B cell (primary cell): ENCODE data around the gene PDZD7. TPM values are rescaled to one million over a fixed set of nuclear protein-coding genes. Genes with fewer than 3 reads are reported as not detected.

ENCODE experiments used
- ATAC-seq: fragments of 200-7000 bp; cut with Tn5 transposase; one replicate; pipeline ENCODE4 v1.10.0; 2021; ENCODE audit warnings: low read depth, mild to moderate bottlenecking, moderate number of reproducible peaks, moderate library complexity
- CTCF ChIA-PET: fragments of 350-600 bp; sonication (Branson Sonifier 250); formaldehyde crosslinking; loops from one replicate; lab custom pipeline; 2021; ENCODE audit warnings: antibody characterized with exemption, inconsistent platforms; lab: Charles Lee
- POLR2A ChIA-PET: fragments of 350-600 bp; sonication (Branson Sonifier 250); formaldehyde crosslinking; loops from one replicate; lab custom pipeline; 2021; ENCODE audit warnings: antibody characterized with exemption; lab: Charles Lee
- DNase-seq: peaks from one replicate; pipeline ENCODE4 v3.0.0; 2013
- H2AFZ ChIP-seq: 2 replicates; pipeline ENCODE4 v1.6.1; 2012; ENCODE audit warnings: mild to moderate bottlenecking, low read depth, low read length; ENCODE audit not compliant: insufficient read depth, poor library complexity, severe bottlenecking
- H3K27ac ChIP-seq, 2 donors: 1 replicate in 1 of 2; 2 replicates in 1 of 2; pipeline ENCODE4 v1.5.1; 2012 to 2013; ENCODE audit warnings: low read length in 2 of 2, mild to moderate bottlenecking in 2 of 2, moderate library complexity in 1 of 2
- H3K27me3 ChIP-seq, 4 experiments: fragments of 200-600 bp in 1 of 4; sonication (generic) in 1 of 4; replicated peaks in 1 of 4; 1 replicate in 2 of 4; 2 replicates in 2 of 4; pipeline versions ENCODE4 v1.6.1 to v1.7.0; 2013 to 2016; ENCODE audit warnings: low read length in 3 of 4, mild to moderate bottlenecking in 2 of 4, mixed read lengths in 1 of 4, moderate library complexity in 1 of 4; ENCODE audit not compliant: insufficient read depth in 4 of 4, control insufficient read depth in 3 of 4; ENCODE audit errors: control extremely low read depth in 1 of 4
- H3K36me3 ChIP-seq, 2 experiments: replicated peaks in 1 of 2; 1 replicate in 1 of 2; 2 replicates in 1 of 2; pipeline versions ENCODE4 v1.6.1 to v1.7.1; 2013; ENCODE audit warnings: low read length in 1 of 2; ENCODE audit not compliant: insufficient read depth in 2 of 2, control insufficient read depth in 1 of 2; ENCODE audit errors: control extremely low read depth in 1 of 2, extremely low read depth in 1 of 2
- H3K4me1 ChIP-seq, 2 donors: fragments of 200-600 bp in 1 of 2; sonication (generic) in 1 of 2; 1 replicate in 1 of 2; 2 replicates in 1 of 2; pipeline versions ENCODE4 v1.5.1 to v1.6.1; 2013 to 2017; ENCODE audit warnings: low read length in 2 of 2; ENCODE audit not compliant: control insufficient read depth in 2 of 2, insufficient read depth in 2 of 2
- H3K4me2 ChIP-seq: replicated peaks from 2 replicates; pipeline ENCODE3; 2012; ENCODE audit warnings: mild to moderate bottlenecking, low read depth, low read length; ENCODE audit not compliant: poor library complexity, severe bottlenecking
- H3K4me3 ChIP-seq, 5 experiments: fragments of 200-600 bp in 1 of 5; sonication (generic) in 1 of 5; 1 replicate in 3 of 5; 2 replicates in 2 of 5; pipeline versions ENCODE4 v1.5.1 to v1.7.0; 2011 to 2016; ENCODE audit warnings: low read length in 4 of 5, mild to moderate bottlenecking in 4 of 5, low read depth in 2 of 5, control low read depth in 1 of 5, moderate library complexity in 1 of 5; ENCODE audit not compliant: insufficient read depth in 1 of 5; ENCODE audit errors: control extremely low read depth in 1 of 5, extremely low read depth in 1 of 5
- H3K79me2 ChIP-seq: fragments of 200-600 bp; sonication (generic); one replicate; pipeline ENCODE4 v1.6.0; 2016; ENCODE audit warnings: low read length; ENCODE audit not compliant: control insufficient read depth, insufficient read depth
- H3K9ac ChIP-seq: fragments of 200-600 bp; sonication (generic); 2 replicates; pipeline ENCODE4 v1.6.1; 2017; ENCODE audit warnings: mild to moderate bottlenecking, low read length, moderate library complexity
- H3K9me3 ChIP-seq, 3 donors: one replicate each; pipeline versions ENCODE4 v1.6.1 to v1.7.1; 2013; ENCODE audit warnings: low read length in 2 of 3; ENCODE audit not compliant: control insufficient read depth in 2 of 3, insufficient read depth in 1 of 3; ENCODE audit errors: control extremely low read depth in 1 of 3
- H4K20me1 ChIP-seq: 2 replicates; pipeline ENCODE4 v1.6.0; 2012; ENCODE audit warnings: mild to moderate bottlenecking, low read length; ENCODE audit not compliant: insufficient read depth, control insufficient read depth, poor library complexity, severe bottlenecking
- H3K27ac Mint-ChIP-seq: one replicate; pipeline ENCODE4 v1.8.0; 2021; ENCODE audit warnings: mixed read lengths
- H3K27me3 Mint-ChIP-seq: one replicate; pipeline ENCODE4 v1.8.0; 2021; ENCODE audit warnings: mixed read lengths
- H3K4me1 Mint-ChIP-seq: one replicate; pipeline ENCODE4 v1.8.0; 2021; ENCODE audit warnings: mixed read lengths
- H3K4me3 Mint-ChIP-seq: one replicate; pipeline ENCODE4 v1.8.0; 2021; ENCODE audit warnings: mixed read lengths
- H3K9me3 Mint-ChIP-seq: one replicate; pipeline ENCODE4 v1.8.0; 2022; ENCODE audit warnings: mixed read lengths; ENCODE audit not compliant: insufficient read depth
- EZH2 ChIP-seq: IDR thresholded peaks from 2 replicates; pipeline ENCODE4 v1.6.1; 2012; ENCODE audit warnings: borderline replicate concordance, low read depth, mild to moderate bottlenecking, moderate library complexity, low read length; ENCODE audit not compliant: insufficient read depth, poor library complexity, severe bottlenecking
- WGBS: methylation state at CpG from one replicate; pipeline ENCODE4 v1.1.5; 2013; ENCODE audit warnings: missing lambda C conversion rate; ENCODE audit not compliant: insufficient coverage; 5-methylcytosine and 5-hydroxymethylcytosine counted together
- intact Hi-C: fragments of 100-400 bp; cut with micrococcal nuclease; formaldehyde crosslinking; loops from one replicate; pipeline ENCODE4 v1.10.0; 2022
- polyA plus RNA-seq: library from polyadenylated mRNA; depleted of rRNA; stranded (reverse); fragments of >200 nt; gene quantifications from 2 replicates; pipeline ENCODE4 v1.2.3, GENCODE V29; 2012
- total RNA-seq, 2 donors: library from RNA; stranded (reverse); fragments of 120-200 nt in 1 of 2; gene quantifications; 1 replicate in 1 of 2; 2 replicates in 1 of 2; pipeline versions ENCODE4 v1.2.3 to v1.2.4, GENCODE V29; 2013 to 2022
- TF ChIP-seq, protein P1 (sequence below): fragments of 200-600 bp; IDR thresholded peaks from one replicate; pipeline ENCODE4 v1.8.0; 2022; ENCODE audit warnings: antibody characterized with exemption, mild to moderate bottlenecking

Gene PDZD7
- total and polyA plus RNA-seq, 2 donors (not counting 1 experiment from before 2014, with no cell fraction given), result 0.64 to 0.69 TPM

GRCh38 chr10:101018118-101018599, 12.8 kb downstream of the PDZD7 start:
- H3K4me3 Mint-ChIP-seq, result peak overlapping the region; percentile 38

GRCh38 chr10:101016814-101017213, 14.1 kb downstream of the PDZD7 start:
- Histone ChIP-seq H3K9ac (no peak overlapping the region), H3K27ac (no peak overlapping the region), H3K4me1 (peaks cover 24 to 30% of the 10 kb centered on the region in 2 donors), H2AFZ (no peak overlapping the region), H3K27me3 (peaks cover 0 to 46% (median 24%) of the 10 kb centered on the region in 4 experiments), H3K9me3 (no peaks in the 10 kb centered on the region), H4K20me1 (no peaks in the 10 kb centered on the region), H3K4me2 (no peak overlapping the region), H3K4me3 (no peak overlapping the region), H3K79me2 (no peaks in the 10 kb centered on the region), H3K36me3 (no peaks in the 10 kb centered on the region)
- ATAC-seq (no peak), DNase-seq (no peak)
- CTCF ChIA-PET, result interaction anchor here (0.8 to 7.0 kb wide), 11 partner anchors 9 to 126 kb away, joined by 3 to 70 read pairs (median 21); partner anchors contain the start of genes LZTS2, MRPL43, PDZD7 and SFXN3
- TF ChIP-seq, protein P1, sequence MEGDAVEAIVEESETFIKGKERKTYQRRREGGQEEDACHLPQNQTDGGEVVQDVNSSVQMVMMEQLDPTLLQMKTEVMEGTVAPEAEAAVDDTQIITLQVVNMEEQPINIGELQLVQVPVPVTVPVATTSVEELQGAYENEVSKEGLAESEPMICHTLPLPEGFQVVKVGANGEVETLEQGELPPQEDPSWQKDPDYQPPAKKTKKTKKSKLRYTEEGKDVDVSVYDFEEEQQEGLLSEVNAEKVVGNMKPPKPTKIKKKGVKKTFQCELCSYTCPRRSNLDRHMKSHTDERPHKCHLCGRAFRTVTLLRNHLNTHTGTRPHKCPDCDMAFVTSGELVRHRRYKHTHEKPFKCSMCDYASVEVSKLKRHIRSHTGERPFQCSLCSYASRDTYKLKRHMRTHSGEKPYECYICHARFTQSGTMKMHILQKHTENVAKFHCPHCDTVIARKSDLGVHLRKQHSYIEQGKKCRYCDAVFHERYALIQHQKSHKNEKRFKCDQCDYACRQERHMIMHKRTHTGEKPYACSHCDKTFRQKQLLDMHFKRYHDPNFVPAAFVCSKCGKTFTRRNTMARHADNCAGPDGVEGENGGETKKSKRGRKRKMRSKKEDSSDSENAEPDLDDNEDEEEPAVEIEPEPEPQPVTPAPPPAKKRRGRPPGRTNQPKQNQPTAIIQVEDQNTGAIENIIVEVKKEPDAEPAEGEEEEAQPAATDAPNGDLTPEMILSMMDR, result no peak
- TF ChIP-seq EZH2, result no peak
- Mint-ChIP-seq H3K4me1 (peaks cover 26% of the 10 kb centered on the region), H3K27ac (no peak overlapping the region), H3K4me3 (no peak overlapping the region), H3K9me3 (no peaks in the 10 kb centered on the region), H3K27me3 (peaks cover 38% of the 10 kb centered on the region)
- 82% methylated on average over 3 of the region's 5 CpGs for WGBS
- intact Hi-C loops, result no loop called here
- POLR2A ChIA-PET, result interaction anchor here (1.8 kb wide), 1 partner anchor 18 kb away, joined by 9 read pairs; the partner anchor contains the start of gene LZTS2

More at GRCh38 chr10:101018118-101018599, 12.8 kb downstream of the PDZD7 start:
- intact Hi-C loops, result no loop called here
- peak; percentile 61 for DNase-seq
- Histone ChIP-seq H3K27ac (no peak overlapping the region), H3K27me3 (peaks cover 0 to 46% (median 24%) of the 10 kb centered on the region in 4 experiments), H3K4me3 (peak overlapping the region in 2 of 5 experiments; percentile 5 to 23), H4K20me1 (no peaks in the 10 kb centered on the region), H3K9me3 (no peaks in the 10 kb centered on the region), H3K4me2 (peak overlapping the region; percentile 65), H3K36me3 (no peaks in the 10 kb centered on the region), H3K4me1 (peaks cover 19 to 24% of the 10 kb centered on the region in 2 donors), H3K9ac (peak overlapping the region; percentile 3), H2AFZ (peak overlapping the region; percentile 32), H3K79me2 (no peaks in the 10 kb centered on the region)
- ATAC-seq, result peak; percentile 16
- Mint-ChIP-seq H3K4me1 (peaks cover 20% of the 10 kb centered on the region), H3K27me3 (peaks cover 38% of the 10 kb centered on the region), H3K9me3 (no peaks in the 10 kb centered on the region), H3K27ac (no peak overlapping the region)
- no peak for TF ChIP-seq EZH2
- TF ChIP-seq, protein P1, result no peak
- WGBS, result 6% methylated on average over 6 of the region's 20 CpGs
- ChIA-PET POLR2A (interaction anchor here (0.6 to 1.8 kb wide), 3 partner anchors 13 to 26 kb away, joined by 4 to 9 read pairs (median 7); partner anchors contain the start of genes LZTS2, PDZD7 and SFXN3), CTCF (interaction anchor here (1.0 to 7.0 kb wide), 11 partner anchors 12 to 124 kb away, joined by 3 to 57 read pairs (median 5); partner anchors contain the start of genes LZTS2, PDZD7 and SFXN3)
